ENCODE measurements around the gene CCT2. TPM values are rescaled to one million over a fixed set of nuclear protein-coding genes. Genes with fewer than 3 reads are reported as not detected.

Gene CCT2
- total and polyA plus RNA-seq, 8 donors: 43.3 to 137 (median 78.3) TPM

DNA sequence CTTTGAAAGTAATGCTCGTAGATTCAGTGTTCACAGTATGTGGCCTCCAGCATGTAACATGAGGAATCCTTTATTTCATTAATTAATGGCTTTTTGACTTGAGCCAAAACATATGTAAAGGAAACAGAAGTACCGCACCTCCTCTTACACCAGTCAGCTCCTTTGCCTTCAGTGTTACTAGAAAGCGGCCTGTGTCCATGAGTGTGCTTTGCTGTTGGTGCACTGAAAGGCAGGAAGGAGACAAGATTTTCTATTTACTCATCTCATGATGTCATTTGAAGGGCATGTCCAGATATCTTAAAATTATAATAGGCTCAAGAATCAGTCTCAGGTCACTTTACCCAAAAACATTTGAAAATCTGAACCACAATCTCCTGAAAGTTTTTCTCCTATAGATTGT lies 9.9 kb upstream of the CCT2 start:
- Histone ChIP-seq H3K36me3 (peaks cover 18 to 51% (median 46%) of the 10 kb centered on the region in 4 donors), H3K9me3 (no peaks in the 10 kb centered on the region), H3K27me3 (no peaks in the 10 kb centered on the region), H3K27ac (no peak overlapping the region), H3K4me3 (no peak overlapping the region), H3K4me1 (peaks cover 0 to 8% (median 0%) of the 10 kb centered on the region in 4 donors)
- 91 to 96% (median 94%) methylated on average over 3 of the region's 3 CpGs for WGBS, 5 donors
- DNase-seq: no peak
- TF ChIP-seq POLR2A (IDR thresholded peaks at IDR 0.05) (no peak), CTCF (IDR thresholded peaks at IDR 0.05) (no peak), POLR2AphosphoS5 (IDR thresholded peaks at IDR 0.05) (no peak), EP300 (IDR thresholded peaks at IDR 0.05) (no peak)
- intact Hi-C loops (cut with DNase I; ENCODE audit: low total_unique reads): no loop called here

DNA sequence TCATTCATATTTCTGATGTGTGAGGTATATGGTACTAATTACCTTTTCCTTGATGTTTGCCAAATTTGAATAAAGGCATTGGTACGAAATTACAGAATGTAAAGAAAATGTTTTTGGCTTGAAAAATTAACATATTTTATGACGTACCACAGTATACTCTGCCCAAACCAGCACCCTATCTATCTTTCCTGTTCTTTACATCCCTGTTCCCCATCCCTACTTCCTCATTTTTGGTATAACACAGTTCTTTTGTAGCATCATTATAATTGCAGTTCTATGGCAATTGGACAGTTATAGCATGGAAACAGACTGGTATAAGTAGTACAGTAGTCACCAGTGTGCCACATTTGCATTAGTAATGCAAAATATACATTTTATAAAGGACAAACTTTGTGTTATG lies 7.0 kb upstream of the CCT2 start:
- H3K4me1 ChIP-seq: no peaks in the 10 kb centered on the region
- H3K9me3 ChIP-seq: no peaks in the 10 kb centered on the region
- intact Hi-C loops (cut with DNase I; ENCODE audit: low total_unique reads): no loop called here
- WGBS, 5 donors: 79 to 95% (median 82%) methylated on average over 2 of the region's 2 CpGs
- no peak for TF ChIP-seq EP300 (IDR thresholded peaks at IDR 0.05)
- TF ChIP-seq POLR2A (IDR thresholded peaks at IDR 0.05): no peak
- TF ChIP-seq CTCF (IDR thresholded peaks at IDR 0.05): no peak
- no peak for TF ChIP-seq POLR2AphosphoS5 (IDR thresholded peaks at IDR 0.05)
- no peak for DNase-seq
- H3K36me3 ChIP-seq: peaks cover 9 to 29% (median 24%) of the 10 kb centered on the region in 4 donors
- H3K27ac ChIP-seq: no peak overlapping the region
- H3K27me3 ChIP-seq: no peaks in the 10 kb centered on the region
- H3K4me3 ChIP-seq: no peak overlapping the region

DNA sequence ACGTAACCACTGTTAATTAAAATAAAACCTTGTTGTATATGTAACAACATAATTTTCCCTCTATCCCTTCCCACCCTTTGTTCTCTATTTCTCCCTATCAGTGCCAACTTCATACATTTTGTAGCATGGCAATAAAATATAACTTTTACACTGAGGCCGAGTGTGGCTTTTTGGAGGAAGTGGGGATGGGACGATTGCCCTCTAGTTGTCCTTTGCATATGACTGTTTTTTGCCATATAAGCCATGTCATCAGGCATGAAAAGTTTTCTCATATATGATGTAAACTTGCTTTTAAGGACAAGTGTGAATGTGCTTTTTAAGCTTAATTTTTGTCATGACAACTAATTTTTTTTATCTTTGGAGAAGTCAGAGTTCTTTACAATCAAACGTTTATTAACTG lies 6.2 kb upstream of the CCT2 start:
- no peaks in the 10 kb centered on the region for H3K27me3 ChIP-seq
- TF ChIP-seq CTCF (IDR thresholded peaks at IDR 0.05) (no peak), EP300 (IDR thresholded peaks at IDR 0.05) (no peak), POLR2A (IDR thresholded peaks at IDR 0.05) (no peak), POLR2AphosphoS5 (IDR thresholded peaks at IDR 0.05) (no peak)
- DNase-seq: no peak
- no peak overlapping the region for H3K4me3 ChIP-seq
- H3K9me3 ChIP-seq: no peaks in the 10 kb centered on the region
- no peaks in the 10 kb centered on the region for H3K4me1 ChIP-seq
- intact Hi-C loops (cut with DNase I; ENCODE audit: low total_unique reads): no loop called here
- H3K27ac ChIP-seq: no peak overlapping the region
- H3K36me3 ChIP-seq: peaks cover 7 to 22% (median 17%) of the 10 kb centered on the region in 4 donors
- WGBS, 5 donors: 73 to 85% (median 81%) methylated on average over 4 of the region's 4 CpGs

GRCh38 chr12:69580074-69580473 lies 5.2 kb upstream of the CCT2 start:
- H3K4me1 ChIP-seq: peaks cover 0 to 6% (median 0%) of the 10 kb centered on the region in 4 donors
- H3K27me3 ChIP-seq: no peaks in the 10 kb centered on the region
- WGBS, 5 donors: 93 to 100% (median 97%) methylated on average over 1 of the region's 1 CpG
- no peak for DNase-seq
- intact Hi-C loops (cut with DNase I; ENCODE audit: low total_unique reads): loop anchor here (10.0 kb wide), 1 partner anchor 295 kb away; no protein-coding TSS in a partner anchor
- no peak overlapping the region for H3K4me3 ChIP-seq
- H3K27ac ChIP-seq: no peak overlapping the region
- H3K36me3 ChIP-seq: peaks cover 0 to 11% (median 6%) of the 10 kb centered on the region in 4 donors
- H3K9me3 ChIP-seq: no peaks in the 10 kb centered on the region
- no peak for TF ChIP-seq CTCF (IDR thresholded peaks at IDR 0.05)
- TF ChIP-seq EP300 (IDR thresholded peaks at IDR 0.05): no peak
- no peak for TF ChIP-seq POLR2AphosphoS5 (IDR thresholded peaks at IDR 0.05)
- TF ChIP-seq POLR2A (IDR thresholded peaks at IDR 0.05): no peak

Measured in stomach (tissue), 9 donors.